PC-9 (cell line): ENCODE results near the gene KCTD16.

Experiments used
- CTCF ChIP-seq: fragments of 200-600 bp; sonication (generic); conservative IDR thresholded peaks from 2 replicates; pipeline ENCODE4 v1.6.1; 2017; ENCODE audit warnings: mixed run types, antibody characterized with exemption, mild to moderate bottlenecking, moderate library complexity
- EZH2 ChIP-seq: fragments of 200-600 bp; sonication (generic); IDR thresholded peaks from 2 replicates; pipeline ENCODE4 v1.8.0; 2017; ENCODE audit warnings: antibody characterized with exemption, low read depth

GRCh38 chr5:144209361-144209760 is 38.7 kb downstream of the KCTD16 start:
- TF ChIP-seq CTCF, result no peak
- TF ChIP-seq EZH2, result no peak
